KBM-7 (cell line): ENCODE results near the gene PSMB5.
A peak's percentile ranks its signal among the peaks of the same experiment; 100 is the strongest.

Experiments used
- DNase-seq: peaks from one replicate; pipeline ENCODE4 v3.0.0-alpha.2; 2015
- in situ Hi-C: fragments of 300-500 bp; cut with MboI; formaldehyde crosslinking; loops from 2 replicates; pipeline ENCODE4 v1.14.3; 2020; ENCODE audit warnings: low sequenced_read_pairs, low pct_unique_long_range_greater_than_20kb, mixed read lengths

Gene PSMB5

DNA sequence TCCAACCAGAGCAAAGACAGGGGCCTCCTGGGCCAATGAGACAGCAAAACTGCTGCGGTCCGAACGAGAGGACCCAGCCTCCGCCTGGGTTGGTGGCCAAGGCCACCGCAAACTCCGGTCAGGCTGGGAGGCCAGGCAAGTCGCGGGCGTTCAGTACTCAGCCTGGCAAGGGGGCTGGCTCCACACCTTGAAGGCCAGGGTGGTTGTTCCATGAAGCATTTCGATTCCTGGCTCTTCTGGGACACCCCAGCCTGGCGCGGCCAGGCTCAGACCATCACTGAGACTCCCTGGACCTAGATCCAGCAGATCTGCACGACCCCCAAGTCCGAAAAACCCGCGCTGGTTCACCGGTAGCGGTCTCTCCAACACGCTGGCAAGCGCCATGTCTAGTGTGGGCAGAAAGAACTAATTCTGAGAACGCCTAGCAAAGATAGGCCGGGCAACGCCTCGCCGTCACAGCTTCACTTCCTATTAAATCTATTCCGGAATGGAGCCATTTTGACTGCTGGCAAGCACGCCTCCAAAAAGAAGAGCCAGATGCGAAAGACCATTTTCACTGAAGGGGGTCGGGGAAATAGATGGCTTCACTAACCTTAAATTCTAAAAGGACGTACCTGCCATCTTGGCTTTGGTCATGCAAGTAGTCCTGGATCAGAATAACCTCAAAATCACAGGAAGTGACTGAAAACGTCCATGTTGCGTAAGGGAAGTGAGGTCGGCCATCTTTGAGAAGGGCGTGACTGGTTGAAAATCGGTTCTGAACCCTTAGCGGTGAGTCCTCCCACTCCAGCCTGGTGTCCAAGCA, at the start of gene PSMB5:
Gene PSMB5, minus strand, starts transcription at position 403 of the 805 bp plus-strand sequence. Its CDS starts 19 bp downstream, at position 384.
- in situ Hi-C loops, result no loop called here
- peak; percentile 97 for DNase-seq

DNA sequence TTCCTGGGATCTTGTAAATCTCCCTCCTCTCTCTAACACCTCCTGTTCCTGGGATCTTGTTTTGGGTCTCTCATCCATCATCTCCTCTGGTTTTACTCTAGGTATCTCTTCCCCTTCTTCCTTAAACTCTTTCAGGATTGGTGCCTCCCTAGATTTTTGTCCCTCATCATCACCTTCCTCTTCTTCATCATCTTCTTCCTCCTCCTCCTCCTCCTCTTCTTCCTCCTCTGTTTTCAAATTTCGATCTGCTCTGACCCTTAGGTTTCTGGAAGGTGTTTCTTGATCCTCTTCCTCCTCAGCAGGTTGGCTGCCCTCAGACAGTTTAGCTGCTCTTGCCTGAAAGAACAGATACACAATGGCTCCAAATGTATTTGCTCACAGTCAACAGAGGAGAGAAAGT, 45.8 kb upstream of the PSMB5 start:
- in situ Hi-C loops, result no loop called here
- DNase-seq, result no peak

DNA sequence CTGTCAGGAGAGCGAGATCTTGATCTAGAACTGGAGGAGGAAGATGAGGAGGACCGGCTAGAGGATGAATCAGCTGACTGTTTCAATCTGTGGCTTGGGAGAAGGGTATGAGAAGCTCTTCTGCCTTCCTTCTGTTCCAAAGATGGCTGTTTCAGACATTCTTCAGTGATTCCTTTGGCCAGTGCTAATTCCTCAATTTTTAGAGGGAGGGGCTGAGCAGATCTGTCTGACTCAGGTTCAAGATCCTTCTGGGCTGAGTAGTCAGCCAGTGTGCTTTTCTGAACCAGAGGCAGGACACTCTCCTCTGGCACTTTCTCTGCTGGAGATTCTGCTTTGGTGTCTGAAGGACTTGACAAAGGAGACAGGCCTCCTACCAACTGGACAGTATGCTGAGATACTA, 45.0 kb upstream of the PSMB5 start:
- in situ Hi-C loops, result no loop called here
- no peak for DNase-seq

DNA sequence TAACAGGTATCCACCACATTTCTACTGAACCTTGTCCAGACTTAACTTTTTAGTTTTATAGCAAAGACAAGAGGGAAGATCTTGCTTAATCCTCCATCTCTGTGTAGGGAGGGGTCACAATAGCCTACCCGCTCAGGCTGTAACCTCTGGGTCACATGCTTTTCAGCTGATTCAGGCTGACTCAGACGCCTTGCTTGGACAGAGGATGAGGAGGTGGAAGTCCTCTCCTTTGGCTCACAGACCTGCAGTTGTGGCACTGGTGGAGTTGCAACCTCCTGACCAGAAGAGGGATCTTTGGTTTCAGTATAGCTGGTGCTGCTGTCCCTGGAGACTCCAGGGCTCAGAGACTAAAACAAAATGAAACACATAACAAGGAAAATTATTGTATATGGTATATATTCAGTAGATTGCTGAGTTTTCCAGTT, 44.0 kb upstream of the PSMB5 start:
- in situ Hi-C loops, result no loop called here
- DNase-seq, result no peak

DNA sequence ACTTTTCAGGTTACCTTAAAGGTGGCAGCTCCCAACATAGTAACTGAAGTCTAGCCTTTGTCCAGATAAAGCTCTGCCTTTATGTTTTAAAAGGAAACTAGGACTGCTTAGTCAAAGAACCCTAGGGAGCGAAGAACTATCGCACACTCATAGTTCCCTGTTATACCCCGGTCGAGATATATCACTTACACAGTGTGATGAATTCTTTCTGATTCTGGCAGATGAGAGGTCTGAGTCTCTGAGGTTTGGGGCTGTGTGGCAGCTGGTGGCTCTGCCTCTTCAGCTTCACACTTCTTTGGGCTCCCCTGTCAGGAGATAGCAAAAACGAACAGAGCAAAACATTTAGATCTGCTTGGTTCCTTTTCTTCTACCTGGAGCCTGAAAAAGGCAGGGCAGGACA, 43.3 kb upstream of the PSMB5 start:
- in situ Hi-C loops, result no loop called here
- no peak for DNase-seq

DNA sequence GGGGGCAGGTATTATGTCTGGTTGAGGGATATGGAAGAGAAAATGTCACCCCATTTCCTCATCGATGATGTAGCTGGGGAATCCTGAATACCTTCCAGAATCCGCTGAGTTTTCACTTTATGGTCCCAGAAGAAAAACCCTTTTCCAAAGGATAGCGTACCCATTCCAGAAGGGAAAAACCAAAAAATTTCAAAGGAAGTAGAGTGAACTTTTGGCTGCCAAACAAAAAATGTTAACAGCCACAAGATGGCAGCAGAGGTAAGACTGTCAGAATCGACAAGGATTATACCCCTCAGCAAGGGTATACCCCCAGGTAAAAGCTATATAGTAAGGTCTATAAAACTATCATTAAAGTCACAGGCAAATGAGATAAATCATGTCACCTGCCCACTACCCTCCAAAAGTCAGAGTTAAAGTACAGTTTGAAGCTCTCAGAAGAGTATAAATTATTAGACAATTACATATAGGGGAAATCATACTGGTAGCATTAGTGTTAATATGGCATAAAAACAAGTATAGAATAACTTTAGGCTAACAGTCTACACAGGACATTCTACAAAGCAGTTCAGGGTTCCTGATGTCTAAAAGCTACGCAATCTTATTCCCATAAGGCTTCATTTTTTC, 42.2 kb upstream of the PSMB5 start:
- peak; percentile 38 for DNase-seq

DNA sequence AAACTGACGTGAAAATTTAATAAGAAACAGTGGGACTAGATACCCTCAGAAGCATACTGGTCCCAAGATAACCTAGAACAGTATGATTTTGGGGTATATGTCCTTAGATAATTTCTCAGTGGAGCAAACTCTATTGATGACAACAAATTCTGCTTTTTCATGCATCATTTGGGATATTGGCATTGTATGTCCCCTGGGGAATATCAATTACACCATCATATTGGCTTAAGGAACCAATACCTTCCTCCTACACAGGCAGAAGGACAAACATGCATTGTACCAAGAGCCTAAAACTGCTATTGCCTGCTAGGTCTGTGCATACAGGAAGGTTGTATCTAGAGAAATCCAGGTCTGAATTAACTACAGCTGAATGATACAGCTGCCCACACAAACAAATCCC, 40.2 kb upstream of the PSMB5 start:
- DNase-seq, result no peak
- in situ Hi-C loops, result no loop called here

More for the DNA sequence above, 42.2 kb upstream of the PSMB5 start:
- in situ Hi-C loops, result no loop called here

DNA sequence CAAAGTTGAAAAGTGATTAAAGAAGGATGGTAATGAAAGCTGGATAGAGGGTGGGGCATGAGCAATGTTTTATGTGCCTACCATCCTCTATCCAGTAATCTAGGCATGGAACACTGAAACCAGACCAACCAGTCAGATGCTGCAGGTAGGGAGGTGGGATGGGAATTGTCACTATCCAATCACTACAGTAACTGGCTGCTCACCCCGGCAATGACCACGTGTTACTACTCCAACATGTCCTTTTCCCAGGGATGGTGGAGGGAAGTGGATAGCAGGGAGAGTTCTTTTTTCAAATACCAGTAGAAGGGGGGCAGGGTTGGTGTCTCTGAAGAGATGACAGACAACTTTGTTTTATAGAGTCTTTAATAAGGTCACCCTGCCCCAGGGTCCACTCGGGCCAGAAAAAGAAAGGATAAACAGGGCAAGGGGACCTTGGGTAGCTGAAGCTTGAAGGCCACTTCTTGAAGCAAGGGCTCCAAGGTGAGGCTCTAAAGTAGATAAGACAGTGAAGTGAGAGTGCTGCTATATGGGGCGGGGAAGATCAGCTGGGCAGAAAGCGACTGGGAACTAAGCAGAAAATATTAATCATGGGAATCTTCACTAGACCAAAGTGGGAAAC, 37.3 kb upstream of the PSMB5 start:
- no peak for DNase-seq
- in situ Hi-C loops, result no loop called here

DNA sequence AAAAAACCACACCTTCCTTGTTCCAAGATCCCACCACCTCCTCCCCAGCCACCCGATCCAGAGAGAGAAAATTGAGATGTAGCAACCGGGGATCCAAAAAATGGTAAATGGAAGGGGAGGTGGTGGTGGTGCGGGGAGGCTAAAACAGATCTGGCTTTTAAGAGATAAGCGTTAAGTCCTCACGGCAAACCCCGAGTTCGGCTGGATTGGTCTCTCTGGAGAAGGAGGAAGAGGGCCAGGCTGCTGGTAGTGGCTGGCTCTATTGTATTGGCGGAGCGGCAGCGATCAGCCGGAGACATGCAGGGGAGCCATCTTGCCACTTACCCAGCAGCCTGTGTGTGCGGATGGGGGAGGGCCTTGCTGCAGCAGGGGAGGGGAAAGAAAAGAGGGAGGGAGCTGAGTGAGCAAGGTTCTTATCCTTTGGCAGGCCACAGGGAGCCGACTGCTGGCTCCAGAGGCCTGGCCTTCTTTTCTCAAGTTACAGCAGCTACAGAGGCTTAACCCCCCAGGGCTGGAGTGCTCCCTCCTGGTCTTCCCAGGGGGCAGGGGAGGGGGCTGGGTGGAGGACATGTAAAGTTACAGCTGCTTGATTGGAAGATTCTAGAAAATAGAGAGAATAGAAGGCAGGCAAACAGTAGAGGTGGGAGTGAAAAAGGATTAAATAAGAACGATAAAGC, 36.7 kb upstream of the PSMB5 start:
- in situ Hi-C loops, result no loop called here
- peak; percentile 90 for DNase-seq

DNA sequence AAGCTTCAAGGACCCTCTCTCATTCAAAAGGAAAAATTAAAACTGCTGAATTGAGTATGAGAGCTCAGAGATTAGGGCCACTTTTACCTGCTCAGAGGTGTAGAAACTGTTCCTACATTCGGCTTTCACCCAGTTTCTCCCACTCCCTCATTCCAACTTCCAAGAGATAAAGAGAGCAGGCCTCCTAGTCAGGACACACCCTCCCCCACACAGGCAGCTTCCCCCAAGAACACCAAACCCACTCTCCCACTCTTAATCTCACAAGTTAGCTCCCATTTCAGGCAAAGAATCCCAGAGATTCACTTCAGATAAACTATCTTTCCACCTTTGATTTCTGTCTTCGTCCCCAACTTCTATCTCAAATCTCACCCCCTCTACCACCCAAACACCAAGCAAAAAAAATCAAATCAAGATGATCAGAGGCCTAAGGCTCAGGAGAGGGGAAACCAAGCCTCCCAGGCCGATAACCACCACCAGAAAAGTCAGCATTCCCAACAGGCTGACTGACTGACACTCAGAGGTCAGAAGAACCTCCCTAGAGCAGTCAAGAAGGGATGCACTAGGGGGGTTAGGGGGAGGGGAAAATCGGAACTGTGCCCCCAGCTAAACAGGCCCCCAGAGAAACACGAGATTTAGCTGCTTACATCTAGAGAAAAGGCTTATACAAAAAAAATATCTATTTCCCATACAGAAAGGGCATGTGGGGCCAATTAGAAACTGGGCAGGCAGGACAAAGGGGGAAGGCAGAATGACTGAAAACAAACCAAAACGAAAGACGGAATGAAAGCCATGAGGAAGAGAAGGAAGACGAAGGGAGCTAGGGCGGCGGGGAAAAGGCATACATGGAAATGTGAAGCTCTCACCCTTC, 35.8 kb upstream of the PSMB5 start:
- in situ Hi-C loops, result no loop called here
- DNase-seq, result no peak

DNA sequence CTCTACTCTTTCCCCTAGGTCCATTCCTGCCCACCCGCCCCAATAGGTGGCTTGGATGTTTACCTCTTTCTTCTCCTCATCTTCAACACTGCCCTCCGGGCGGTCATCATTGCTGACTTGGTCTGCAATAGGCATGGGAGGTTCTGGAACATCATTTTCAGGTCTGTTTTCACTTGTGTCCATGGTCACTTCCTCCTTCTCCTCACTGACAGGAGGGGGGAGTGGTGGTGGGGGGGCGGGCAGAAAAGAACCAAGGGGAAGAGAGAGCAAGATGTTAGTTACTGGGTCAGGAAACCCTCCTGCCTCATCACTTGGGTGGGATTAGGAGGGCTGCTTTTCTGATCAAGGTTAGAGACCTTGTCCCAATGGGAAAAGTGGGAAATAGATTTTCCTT, 34.7 kb upstream of the PSMB5 start:
- DNase-seq, result no peak
- in situ Hi-C loops, result loop anchor here (10.0 kb wide), 1 partner anchor 85 kb away; the partner anchor contains the start of gene AJUBA

DNA sequence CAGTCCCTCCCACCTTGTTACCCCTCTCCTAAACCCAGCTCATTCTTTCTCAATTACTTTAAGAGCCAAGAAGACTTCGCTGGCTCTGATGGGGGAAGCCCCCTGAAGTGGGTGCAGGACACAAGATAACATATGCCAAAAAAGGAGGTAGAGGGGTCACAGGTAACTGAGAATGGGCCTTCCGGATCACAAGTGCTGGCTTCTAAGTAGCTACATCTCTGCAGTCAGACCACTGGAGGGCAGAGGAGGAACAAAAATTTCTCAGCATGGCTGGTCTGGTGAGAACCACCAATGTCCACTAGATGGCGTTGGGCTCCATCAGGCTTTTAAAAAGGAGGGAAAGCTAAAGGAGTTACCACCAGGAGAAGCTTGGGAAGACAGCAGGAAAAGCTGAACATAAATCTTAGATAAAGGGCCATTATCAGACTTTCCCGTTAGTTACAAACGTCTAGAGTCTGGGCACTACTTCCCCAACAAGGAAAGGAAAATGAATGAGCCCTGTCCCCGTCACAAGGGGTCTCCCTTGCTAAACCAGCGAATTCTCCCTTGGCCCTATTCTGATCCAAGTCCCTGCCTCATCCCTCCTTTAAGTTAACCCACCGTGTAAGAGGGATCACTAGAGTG, 34.2 kb upstream of the PSMB5 start:
- DNase-seq, result peak; percentile 93
- in situ Hi-C loops, result loop anchor here (10.0 kb wide), 1 partner anchor 84 kb away; the partner anchor contains the start of gene AJUBA

DNA sequence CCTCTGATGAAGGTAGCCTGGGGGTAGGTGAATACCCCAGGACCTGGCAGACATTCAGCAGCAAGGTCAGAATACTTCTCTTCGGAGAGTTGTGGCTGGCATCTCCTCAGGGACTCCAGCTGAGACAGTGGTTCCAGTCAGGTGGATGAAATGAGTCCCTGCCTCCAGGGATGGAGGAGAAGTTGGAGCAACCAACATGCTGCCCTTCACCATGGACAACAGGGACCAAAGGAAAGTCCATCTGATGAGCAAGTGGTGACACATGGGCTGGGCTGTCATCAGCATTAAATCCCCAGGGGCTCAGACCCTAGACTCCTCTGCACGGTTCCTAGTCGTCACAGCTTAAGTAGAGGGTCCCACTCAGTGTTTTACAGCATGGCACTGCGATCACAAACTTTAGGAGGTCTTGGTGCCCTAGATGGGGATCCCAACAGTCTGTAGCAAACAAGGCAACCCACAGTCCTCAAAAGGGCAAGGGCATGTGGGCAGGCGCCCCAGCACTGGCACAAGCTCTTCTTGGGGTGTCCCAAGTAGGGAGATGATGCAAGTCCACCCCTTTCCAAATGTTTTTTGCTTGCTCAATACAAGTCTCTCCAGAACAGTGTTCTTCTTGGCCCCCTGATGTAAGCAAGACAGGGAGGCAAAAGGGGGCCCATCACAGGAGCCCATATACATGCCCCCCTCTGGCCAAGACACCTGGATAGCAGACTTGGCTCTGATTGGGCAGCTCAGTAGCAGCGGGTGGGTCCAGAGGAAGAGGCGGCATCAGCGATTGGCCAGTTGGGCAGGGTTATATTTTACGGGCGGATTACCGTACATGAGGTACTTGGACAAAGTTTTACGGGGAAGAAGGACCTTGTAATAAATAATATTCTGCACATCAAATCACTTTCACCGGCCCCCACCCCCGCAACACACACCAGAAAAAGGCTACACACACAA, 33.4 kb upstream of the PSMB5 start:
- in situ Hi-C loops, result loop anchor here (10.0 kb wide), 1 partner anchor 83 kb away; the partner anchor contains the start of gene AJUBA
- DNase-seq, result no peak

DNA sequence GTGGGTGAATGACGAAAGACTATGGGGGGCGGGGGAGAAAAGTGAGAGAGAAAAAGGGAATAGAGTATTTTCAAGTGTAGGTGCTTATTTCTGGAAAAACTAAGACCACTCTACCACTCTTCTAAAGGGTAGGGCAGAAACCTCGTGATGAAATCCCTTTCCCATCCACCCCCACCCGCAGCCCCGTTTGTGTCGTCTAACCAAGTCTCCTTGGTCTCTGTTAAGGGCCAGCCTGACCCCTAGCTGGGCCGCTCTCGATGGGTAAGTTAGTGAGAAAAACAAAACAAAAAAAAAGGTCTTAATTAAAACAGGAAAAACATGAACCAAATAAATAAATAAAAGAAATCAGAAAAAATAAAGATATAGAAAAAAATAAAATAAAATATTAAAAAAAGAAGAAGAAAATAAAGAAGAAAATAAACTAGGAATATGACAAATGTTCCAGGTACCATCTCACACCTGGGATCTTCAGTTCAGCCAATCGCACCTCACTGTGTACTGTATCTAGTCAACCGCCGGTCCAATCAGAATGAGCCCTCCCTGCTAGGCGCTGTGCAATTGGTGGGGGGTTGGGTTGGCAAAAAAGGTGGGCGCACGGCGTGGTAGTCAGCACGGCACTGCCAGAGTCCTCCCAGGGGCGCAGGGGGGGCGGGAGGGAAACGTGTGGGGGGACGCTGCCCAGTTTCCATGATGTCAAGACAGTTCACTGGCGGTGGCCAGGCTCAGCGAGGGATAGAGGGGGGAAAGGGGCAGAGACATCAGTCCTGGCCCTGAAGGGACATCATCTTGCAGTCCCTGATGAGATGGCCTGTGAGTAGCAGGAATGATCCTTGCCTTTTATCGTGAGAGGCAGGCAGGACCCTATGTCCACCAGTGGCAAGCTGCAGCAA, 32.4 kb upstream of the PSMB5 start:
- in situ Hi-C loops, result loop anchor here (10.0 kb wide), 1 partner anchor 82 kb away; the partner anchor contains the start of gene AJUBA
- no peak for DNase-seq

DNA sequence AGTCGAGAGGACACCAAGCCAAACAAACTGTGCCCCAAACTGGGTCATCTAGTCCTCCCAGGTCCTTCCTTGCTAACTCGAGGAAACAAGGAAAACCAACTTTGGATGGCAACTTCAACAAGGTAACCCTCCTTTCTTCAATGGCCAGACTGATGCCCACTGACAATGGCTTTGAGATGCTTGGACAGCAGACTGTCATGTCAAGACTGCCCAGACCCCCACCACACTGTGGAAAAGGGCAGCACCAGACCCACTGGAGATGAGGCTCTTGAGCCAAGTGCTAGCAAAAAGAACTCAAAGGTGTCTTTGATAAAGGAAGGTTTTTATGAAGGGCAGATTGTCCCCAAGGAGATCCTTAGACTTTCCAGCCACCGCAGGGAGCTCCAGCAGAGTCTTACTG, 31.7 kb upstream of the PSMB5 start:
- no peak for DNase-seq

DNA sequence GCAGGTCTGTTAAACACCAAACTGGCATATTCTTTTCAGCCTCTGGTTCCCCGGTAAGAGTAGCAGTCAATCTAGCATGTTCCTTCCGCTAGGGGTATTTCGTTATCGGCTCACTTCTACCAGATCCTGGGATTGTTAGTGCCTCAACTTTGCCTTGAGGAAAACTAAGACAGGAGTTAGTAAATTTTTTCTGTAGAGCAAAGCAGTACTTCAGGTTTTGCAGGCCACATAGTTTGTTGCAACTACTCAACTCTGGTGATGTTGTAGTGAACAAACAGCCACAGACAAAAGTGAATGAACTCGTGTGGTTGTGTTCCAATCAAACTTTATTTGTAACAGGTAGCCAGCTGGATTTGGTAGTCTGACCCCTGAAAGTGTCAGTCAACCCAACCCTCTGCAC, 28.9 kb upstream of the PSMB5 start:
- in situ Hi-C loops, result loop anchor here (10.0 kb wide), 1 partner anchor 79 kb away; the partner anchor contains the start of gene AJUBA
- no peak for DNase-seq

More for the DNA sequence above, 31.7 kb upstream of the PSMB5 start:
- in situ Hi-C loops, result loop anchor here (10.0 kb wide), 1 partner anchor 82 kb away; the partner anchor contains the start of gene AJUBA
